Measurements from ENCODE around the gene DLEC1.

GRCh38 chr3:38122712-38123290 is 83.8 kb downstream of the DLEC1 start:
- no peak for TF ChIP-seq ZNF565 (CRISPR knock-in tag; conservative IDR thresholded peaks at IDR 0.05; ENCODE audit: low read depth)
- TF ChIP-seq, protein P1, sequence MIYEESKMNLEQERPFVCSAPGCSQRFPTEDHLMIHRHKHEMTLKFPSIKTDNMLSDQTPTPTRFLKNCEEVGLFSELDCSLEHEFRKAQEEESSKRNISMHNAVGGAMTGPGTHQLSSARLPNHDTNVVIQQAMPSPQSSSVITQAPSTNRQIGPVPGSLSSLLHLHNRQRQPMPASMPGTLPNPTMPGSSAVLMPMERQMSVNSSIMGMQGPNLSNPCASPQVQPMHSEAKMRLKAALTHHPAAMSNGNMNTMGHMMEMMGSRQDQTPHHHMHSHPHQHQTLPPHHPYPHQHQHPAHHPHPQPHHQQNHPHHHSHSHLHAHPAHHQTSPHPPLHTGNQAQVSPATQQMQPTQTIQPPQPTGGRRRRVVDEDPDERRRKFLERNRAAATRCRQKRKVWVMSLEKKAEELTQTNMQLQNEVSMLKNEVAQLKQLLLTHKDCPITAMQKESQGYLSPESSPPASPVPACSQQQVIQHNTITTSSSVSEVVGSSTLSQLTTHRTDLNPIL (CRISPR knock-in tag; IDR thresholded peaks at IDR 0.05; ENCODE audit: low read depth): no peak
- no peak for TF ChIP-seq BACH2 (CRISPR knock-in tag; IDR thresholded peaks at IDR 0.05; ENCODE audit: borderline replicate concordance)
- no peak for TF ChIP-seq ISL1 (CRISPR knock-in tag; IDR thresholded peaks at IDR 0.05)
- TF ChIP-seq TCF4 (CRISPR knock-in tag; IDR thresholded peaks at IDR 0.05; ENCODE audit: borderline replicate concordance): no peak
- TF ChIP-seq ZFP30 (CRISPR knock-in tag; IDR thresholded peaks at IDR 0.05): no peak
- no peak for TF ChIP-seq PATZ1 (CRISPR knock-in tag; IDR thresholded peaks at IDR 0.05; ENCODE audit: borderline replicate concordance)
- TF ChIP-seq RARB (CRISPR knock-in tag; IDR thresholded peaks at IDR 0.05): no peak
- no peak for TF ChIP-seq ZC3H10 (CRISPR knock-in tag; IDR thresholded peaks at IDR 0.05)
- TF ChIP-seq GLIS3 (CRISPR knock-in tag; IDR thresholded peaks at IDR 0.05): no peak
- no peak for TF ChIP-seq ARNTL (CRISPR knock-in tag; IDR thresholded peaks at IDR 0.05; ENCODE audit: borderline replicate concordance, low read depth)
- TF ChIP-seq TOX (CRISPR knock-in tag; IDR thresholded peaks at IDR 0.05; ENCODE audit: borderline replicate concordance): no peak
- TF ChIP-seq ZFP3 (CRISPR knock-in tag; IDR thresholded peaks at IDR 0.05): no peak
- TF ChIP-seq OSR1 (CRISPR knock-in tag; IDR thresholded peaks at IDR 0.05): no peak

All from SK-N-SH treated with all-trans-retinoic acid at 6 μM for 48 hours (cell line).